ENCODE results near the gene LPCAT2.
"Not testable (repeated sequence)": the region's sequence is repeated elsewhere in the genome, so short reads cannot be mapped to it uniquely, and the experiment has no call there.

The LPCAT2 gene

DNA sequence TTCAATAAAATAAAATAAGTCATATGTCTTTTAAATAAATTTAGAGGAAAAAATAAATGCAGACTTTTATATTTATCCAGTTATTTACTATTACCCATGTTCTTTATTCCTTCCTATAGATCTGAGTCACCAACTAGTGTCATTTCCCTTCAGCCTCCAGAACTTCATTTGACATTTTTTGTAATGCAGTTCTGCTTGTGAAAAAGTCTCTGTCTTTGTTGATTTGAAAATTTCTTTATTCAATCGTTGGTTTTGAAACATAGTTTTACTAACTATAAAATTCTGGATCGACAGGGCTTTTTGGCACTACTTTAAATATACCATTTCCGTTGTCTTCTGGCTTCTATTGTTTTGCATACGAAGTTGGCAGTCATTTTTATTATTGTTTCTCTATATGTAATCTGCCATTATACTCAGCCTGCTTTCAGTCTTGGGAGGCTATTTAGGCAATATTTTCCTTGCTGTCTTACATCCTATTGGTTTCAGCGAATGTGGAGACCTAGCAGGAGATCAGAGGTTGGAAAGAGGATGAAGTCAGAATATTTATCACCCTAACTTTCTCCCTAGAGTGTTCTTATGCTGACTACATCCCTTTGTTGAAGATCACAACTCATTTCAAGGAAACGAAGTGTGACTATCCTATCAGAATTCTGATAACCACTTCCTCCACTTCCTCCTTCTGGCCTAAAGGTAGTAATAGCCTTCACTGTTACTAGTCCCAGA lies 104.9 kb downstream of the LPCAT2 start:
- no peak for FAIRE-seq

DNA sequence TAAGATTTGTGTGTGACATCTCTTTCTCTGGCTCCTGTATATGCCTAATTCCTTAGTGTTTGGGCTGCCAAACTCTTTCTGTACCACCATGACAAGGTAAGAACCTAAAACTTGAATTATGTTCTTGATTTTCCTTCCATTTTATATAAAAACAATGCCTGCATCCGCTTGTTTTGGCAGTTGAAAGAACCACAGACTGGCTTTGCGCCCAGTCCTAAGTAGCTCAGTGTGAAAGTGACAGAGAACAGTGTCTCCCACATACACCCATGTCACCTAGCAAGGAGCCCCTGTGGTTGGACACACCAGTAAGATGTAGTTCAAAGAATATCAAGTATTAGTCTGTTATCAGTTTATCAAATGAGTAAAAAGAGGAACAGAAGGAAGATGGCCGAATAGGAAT lies 106.2 kb downstream of the LPCAT2 start:
- no peak for FAIRE-seq

DNA sequence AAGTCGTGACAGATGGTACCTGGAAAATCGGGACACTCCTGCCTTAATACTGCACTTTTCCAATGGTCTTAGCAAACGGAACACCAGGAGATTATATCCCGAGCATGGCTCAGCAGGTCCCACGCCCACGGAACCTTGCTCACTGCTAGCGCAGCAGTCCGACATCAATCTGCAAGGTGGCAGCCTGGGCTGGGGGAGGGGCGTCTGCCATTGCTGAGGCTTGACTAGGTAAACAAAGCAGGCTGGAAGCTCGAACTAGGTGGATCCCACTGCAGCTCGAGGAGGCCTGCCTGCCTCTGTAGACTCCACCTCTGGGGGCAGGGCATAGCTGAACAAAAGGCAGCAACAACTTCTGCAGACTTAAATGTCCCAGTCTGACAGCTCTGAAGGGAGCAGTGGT lies 106.8 kb downstream of the LPCAT2 start:
- FAIRE-seq, result not testable (repeated sequence)

DNA sequence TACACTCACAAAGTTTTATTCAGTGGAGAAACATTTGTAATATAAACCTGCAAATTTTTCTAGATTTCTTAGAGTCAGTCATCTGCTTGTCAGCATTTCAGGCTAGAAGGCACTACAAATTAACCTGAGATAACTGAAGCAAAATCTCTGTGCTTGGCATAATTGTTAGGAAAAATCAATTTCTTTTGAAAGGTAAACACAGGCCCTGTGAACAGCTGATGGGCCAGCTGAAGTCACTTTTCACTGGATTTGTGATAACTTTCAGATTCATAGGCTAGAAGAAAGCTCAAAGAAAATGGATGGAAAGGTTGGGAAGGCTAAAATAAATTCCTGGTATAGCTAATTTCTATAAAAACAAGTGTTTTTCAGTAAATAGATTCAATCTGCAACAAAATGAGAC lies 112.9 kb downstream of the LPCAT2 start:
- FAIRE-seq, result no peak

DNA sequence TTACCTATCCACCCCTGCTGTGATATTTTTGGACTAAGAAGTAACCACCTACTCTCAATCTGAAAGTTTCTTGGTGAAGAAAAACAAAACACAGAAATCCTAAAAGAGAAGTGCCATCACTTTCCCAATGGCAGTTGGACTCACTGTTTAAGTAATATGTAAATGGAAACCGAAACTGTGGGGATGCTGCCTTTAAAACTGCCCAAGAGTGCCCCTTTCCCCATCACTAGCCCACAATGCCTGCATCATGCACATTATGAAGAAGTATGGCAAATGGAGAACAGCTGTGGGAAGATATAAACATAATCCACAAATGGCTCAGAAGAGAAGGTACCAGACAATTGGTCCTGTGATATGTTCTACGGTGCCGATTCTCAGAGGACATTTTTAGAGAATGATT lies 113.4 kb downstream of the LPCAT2 start:
- no peak for FAIRE-seq

DNA sequence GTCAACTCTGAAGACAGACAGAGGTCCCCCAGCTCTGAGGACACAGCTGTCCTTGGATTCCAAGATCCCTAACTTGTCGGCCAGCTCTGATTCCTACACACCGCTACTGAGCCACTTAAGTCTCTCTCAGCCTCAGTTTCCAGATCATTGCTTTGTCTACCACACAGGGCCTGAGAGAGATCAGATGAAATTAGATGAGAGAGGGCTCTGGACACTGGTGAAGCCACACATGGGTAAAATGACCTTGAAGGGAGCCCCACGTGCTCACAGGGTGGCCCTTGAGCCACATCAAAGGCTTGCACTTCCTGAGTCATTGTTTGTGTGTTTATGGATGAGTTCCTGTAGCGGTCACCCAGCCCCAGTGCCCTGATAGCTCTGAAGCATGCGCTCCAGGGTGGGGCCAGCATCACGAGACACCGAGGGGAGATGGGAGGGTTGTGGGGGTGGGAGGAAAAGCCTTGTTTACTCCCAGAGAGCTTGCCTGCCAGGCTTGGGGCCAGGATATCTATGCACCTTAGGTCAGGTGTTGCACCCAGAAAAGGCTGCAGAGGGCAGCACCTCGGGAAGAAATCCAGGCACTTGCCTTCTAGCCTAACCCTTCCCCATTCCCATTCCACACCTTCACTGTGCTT lies 114.2 kb downstream of the LPCAT2 start:
- FAIRE-seq, result no peak

DNA sequence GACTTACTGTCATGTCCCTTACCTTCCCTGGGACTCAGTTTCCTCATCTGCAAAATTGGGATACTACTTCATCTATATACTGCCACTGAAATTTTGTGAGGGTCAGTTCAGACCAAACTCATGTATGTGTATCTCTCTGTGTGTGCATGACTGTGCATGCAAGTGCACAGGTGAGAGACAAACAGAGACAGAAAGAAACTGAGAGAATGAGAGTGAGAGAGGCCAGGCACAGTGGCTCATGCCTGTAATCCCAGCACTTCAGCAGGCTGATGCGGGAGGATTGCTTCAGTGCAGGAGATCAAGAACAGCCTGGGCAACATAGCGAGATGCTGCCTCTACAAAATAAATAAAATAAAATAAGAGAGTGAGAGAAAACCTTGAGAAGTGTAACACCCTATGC lies 114.8 kb downstream of the LPCAT2 start:
- no peak for FAIRE-seq

DNA sequence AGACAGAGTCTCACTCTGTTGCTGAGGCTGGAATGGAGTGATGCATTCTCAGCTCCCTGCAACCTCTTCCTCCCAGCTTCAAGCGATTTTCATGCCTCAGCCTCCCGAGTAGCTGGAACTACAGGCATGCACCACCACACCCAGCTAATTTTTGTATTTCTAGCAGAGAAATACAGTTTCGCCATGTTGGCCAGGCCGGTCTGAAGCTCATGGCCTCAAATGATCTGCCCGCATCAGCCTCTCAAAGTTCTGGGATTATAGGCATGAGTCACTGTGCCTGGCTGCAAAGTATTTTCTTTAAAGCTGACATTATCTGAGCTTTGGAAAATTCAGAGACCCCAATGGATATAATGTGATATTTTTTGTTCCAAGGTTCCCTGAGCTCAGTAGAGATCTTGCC lies 115.8 kb downstream of the LPCAT2 start:
- no peak for FAIRE-seq

DNA sequence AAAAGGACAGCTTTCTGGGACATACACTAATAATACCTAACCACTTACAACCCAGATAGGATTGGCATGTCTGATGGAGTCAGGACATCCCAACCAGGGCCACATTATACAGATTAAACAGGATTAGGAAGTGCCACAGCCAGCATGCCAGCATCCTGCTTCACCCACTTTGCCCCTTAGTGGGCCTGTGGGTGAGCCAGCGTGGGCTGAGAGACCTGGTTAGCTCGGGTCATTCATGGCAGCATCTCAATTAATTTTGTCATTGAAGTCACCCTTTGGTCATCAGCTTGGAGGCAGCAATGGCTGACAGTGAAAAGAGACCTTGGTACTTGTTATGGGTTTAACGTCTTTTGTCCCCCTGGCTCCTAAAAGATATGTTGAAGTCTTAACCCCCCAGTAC lies 117.0 kb downstream of the LPCAT2 start:
- FAIRE-seq, result no peak

DNA sequence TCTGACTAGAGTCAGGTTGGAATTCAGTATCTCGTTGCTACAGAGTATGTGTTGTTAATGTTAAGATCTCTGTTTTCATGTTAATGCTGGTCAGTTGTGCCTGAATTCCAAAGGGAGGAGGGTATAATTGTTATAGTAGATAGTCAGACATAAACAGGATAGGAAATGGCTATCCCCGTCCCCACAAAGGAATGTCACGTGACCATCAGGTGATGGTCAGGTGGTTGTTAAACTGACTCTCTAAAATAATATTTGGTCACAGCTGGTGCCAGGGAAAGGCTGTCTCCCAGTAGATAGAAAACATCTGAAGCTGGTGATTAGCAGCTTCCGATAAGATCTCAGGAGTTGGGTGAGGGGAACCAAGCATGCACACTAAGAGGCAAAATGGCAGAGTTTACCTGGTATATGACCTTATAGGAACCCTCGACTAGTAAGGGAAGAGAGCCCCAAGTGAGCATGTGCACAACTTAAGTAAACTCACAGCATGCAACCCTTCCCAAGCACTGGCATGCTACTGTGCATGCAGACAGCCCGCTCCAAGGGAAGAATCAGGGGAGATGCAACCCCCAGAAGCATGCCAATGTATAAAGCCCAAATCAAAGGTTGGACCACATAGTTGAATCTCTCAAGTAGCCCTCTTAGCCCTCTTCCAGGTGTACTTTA lies 119.6 kb downstream of the LPCAT2 start:
- FAIRE-seq, result no peak

DNA sequence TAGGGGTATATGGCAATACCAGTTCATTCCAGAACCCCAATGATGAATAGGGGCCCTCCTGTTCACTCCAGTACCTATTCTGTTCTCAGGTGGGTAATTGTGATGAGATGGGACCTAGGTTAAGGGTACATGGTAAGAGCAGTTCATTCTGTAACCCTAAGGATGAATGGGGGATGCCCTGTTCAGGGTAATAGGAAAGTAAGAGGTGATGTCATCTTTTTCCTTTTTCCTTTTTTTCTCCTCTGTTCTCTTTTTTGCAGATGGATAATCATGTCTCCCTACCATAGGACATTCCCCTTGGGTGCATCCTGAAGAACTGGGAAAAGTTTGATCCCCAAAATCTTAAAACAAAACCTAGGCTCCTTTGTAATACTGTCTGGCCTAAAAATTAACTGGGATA lies 121.9 kb downstream of the LPCAT2 start:
- no peak for FAIRE-seq

DNA sequence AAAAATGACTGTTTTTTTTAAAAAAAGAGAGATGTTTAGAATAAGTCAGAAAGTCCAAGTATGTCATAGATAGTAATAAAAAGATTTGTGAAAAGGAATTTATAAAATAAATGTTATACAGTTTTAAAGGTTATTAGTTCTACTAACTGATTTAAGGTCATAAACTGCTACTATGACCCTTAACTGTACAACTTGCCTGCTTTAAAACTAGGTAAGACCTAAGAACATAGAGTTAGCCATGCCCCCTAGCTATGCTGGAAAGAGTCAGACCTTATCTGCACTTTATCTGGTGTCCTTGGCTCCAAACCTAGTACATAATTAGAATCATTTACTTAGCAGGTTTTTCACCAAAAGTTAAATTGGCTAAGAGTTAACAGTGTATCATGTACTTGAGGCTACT lies 123.4 kb downstream of the LPCAT2 start:
- no peak for FAIRE-seq

DNA sequence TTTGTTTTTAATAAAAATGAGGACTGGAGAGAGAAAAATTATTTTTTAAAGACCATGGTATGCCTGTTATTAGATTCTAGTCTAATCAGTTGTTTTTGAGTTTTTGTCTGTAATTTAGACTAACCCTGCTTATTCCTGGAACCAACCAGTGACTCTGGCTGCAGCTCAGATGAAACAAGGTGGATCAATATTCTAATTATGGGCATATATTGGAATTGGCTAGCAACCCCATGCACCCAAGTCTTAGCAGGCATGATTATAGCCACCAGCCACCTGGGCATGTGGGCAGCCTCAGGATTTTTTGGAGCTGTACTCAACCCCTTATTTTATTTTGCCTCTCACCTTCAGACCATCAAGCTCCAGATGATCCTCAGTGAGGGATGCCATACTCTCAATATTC lies 125.3 kb downstream of the LPCAT2 start:
- no peak for FAIRE-seq

All from colon (tissue), 2 donors.